ENCODE results near the gene NAA60.

Gene NAA60

DNA sequence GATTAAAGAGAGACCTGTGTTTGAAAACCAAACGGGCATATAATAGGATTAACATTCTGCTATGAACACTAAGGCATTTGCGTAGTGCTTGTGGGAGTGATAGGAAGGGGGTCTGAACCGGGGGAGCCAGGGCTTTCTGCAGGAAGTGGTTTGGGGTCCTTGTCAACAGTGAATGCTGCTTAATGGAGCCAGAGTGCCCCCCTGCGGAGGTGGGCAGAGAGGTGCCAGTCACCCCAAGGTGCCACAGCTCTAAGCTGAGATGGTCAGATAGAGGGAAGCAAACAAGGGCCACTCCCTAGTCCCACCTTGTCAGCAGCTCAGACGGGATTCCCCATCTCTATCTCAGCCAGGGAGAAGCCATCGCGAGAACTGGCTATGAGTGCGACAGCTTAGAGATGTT lies 17.7 kb downstream of the NAA60 start:
- TF ChIP-seq EP300 (IDR thresholded peaks at IDR 0.05; ENCODE audit: borderline replicate concordance), result no peak
- TF ChIP-seq, protein P1, sequence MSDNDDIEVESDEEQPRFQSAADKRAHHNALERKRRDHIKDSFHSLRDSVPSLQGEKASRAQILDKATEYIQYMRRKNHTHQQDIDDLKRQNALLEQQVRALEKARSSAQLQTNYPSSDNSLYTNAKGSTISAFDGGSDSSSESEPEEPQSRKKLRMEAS (IDR thresholded peaks at IDR 0.05), result no peak

DNA sequence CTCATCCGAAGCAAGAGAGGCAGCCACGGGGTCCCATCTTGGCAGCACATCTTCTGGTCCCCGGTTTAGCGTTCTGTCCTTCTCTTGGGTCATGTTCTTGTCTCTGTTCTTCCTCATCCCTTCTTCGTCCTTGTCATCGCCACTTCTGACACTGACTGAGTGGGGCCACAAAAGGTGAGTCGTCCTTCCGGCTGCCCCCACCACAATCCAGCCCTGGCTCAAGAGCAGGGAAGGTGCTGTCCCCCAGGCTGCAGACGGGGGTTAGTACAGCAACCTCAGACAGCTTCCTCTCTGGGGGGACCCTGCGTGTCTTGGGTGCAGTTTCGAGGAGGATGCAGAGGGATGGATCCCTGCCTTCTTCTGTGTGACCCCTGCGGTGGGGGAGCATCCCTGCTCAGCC lies 21.8 kb downstream of the NAA60 start:
- TF ChIP-seq YY1 (IDR thresholded peaks at IDR 0.05; ENCODE audit: low read depth), result no peak
- TF ChIP-seq ZBTB7A (IDR thresholded peaks at IDR 0.05; ENCODE audit: low read depth), result no peak

DNA sequence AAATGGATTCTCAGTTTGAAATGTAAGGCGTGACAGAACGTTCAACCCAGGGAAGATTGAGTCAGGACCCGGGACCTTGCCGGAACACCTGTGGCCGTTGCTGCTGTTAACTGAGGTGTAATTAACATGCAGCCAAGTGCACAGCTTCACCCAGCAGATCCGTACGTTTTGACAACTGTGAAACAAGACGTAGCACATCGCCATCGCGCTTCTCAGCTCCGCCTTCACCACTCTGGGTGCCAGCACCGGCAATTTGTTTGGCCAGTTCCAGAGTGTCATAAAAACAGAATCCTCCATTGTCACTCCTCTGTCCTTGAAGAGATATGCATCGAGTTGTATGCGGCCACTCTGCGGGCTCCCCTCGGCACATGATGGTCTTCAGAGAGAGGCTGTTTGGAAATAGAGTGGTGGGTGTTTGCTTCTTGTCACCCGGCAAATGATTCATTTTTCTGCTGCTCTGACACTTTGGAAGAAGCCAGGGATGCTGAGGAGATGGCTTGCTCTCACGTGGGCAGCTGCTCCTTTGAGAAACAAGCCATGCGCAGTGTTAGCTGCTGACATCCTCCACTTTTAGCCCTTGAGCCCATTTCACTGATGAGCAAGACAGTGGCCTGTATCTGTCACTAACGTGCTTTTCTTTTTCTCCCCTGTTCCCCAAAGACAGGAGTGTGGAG lies 22.6 kb downstream of the NAA60 start:
- TF ChIP-seq TCF12 (IDR thresholded peaks at IDR 0.05; ENCODE audit: low read depth), result no peak
- no peak for TF ChIP-seq CEBPB (IDR thresholded peaks at IDR 0.05)
- TF ChIP-seq TAF1 (IDR thresholded peaks at IDR 0.05; ENCODE audit: low read depth), result no peak
- no peak for TF ChIP-seq EGR1 (IDR thresholded peaks at IDR 0.05)
- no peak for TF ChIP-seq NFIC (IDR thresholded peaks at IDR 0.05)
- TF ChIP-seq, protein P2, sequence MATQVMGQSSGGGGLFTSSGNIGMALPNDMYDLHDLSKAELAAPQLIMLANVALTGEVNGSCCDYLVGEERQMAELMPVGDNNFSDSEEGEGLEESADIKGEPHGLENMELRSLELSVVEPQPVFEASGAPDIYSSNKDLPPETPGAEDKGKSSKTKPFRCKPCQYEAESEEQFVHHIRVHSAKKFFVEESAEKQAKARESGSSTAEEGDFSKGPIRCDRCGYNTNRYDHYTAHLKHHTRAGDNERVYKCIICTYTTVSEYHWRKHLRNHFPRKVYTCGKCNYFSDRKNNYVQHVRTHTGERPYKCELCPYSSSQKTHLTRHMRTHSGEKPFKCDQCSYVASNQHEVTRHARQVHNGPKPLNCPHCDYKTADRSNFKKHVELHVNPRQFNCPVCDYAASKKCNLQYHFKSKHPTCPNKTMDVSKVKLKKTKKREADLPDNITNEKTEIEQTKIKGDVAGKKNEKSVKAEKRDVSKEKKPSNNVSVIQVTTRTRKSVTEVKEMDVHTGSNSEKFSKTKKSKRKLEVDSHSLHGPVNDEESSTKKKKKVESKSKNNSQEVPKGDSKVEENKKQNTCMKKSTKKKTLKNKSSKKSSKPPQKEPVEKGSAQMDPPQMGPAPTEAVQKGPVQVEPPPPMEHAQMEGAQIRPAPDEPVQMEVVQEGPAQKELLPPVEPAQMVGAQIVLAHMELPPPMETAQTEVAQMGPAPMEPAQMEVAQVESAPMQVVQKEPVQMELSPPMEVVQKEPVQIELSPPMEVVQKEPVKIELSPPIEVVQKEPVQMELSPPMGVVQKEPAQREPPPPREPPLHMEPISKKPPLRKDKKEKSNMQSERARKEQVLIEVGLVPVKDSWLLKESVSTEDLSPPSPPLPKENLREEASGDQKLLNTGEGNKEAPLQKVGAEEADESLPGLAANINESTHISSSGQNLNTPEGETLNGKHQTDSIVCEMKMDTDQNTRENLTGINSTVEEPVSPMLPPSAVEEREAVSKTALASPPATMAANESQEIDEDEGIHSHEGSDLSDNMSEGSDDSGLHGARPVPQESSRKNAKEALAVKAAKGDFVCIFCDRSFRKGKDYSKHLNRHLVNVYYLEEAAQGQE (IDR thresholded peaks at IDR 0.05; ENCODE audit: low read depth), result no peak
- TF ChIP-seq, protein P1 (IDR thresholded peaks at IDR 0.05), result no peak
- TF ChIP-seq RAD21 (IDR thresholded peaks at IDR 0.05; ENCODE audit: low read depth), result no peak
- TF ChIP-seq FOXM1 (IDR thresholded peaks at IDR 0.05; ENCODE audit: borderline replicate concordance, low read depth), result no peak
- TF ChIP-seq, protein P3, sequence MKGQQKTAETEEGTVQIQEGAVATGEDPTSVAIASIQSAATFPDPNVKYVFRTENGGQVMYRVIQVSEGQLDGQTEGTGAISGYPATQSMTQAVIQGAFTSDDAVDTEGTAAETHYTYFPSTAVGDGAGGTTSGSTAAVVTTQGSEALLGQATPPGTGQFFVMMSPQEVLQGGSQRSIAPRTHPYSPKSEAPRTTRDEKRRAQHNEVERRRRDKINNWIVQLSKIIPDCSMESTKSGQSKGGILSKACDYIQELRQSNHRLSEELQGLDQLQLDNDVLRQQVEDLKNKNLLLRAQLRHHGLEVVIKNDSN (IDR thresholded peaks at IDR 0.05), result no peak
- no peak for TF ChIP-seq YY1 (IDR thresholded peaks at IDR 0.05; ENCODE audit: low read depth)

DNA sequence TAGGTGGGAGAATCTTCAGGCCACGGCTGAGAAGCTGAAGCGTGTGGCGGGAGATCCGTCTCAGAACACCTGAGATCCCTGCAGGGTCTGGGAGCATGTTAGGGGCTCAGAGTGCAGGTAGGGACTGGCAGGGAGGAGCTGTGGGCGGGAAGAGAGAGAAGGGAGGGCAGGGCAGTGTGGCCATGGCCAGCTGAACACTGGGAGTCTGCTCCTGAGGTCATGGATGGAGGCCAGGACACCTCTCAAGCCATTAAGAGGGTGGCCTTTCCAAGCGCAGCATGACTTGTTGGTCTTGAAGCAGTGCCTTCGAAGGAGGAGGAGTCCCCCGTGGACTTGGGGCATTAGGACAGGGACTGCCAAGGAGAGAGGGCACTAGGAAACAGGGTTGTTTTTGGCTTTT lies 23.7 kb downstream of the NAA60 start:
- TF ChIP-seq, protein P3 (IDR thresholded peaks at IDR 0.05), result no peak

DNA sequence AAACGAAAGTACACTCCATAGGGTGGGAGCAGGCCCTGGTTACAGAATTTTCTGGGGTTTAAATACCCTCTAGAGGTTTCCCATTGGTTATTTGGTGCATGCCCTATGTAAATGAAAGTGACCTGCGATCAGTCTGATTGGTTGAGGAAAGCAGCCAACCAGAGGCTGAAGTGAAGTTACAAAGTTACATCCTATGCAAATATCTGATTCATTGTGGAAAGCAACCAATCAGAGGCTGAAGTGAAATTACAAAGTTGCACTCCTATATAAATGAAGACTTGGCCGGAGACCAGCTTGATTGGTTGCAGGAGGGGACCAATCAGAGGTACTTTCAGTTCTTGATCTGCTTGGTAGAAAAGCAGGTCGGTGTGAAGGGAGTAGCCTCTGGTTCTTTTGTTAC lies 24.4 kb downstream of the NAA60 start:
- TF ChIP-seq YY1 (IDR thresholded peaks at IDR 0.05; ENCODE audit: low read depth) (no peak), EP300 (IDR thresholded peaks at IDR 0.05; ENCODE audit: borderline replicate concordance) (no peak), CREB1 (IDR thresholded peaks at IDR 0.05; ENCODE audit: low read depth) (no peak), CEBPB (IDR thresholded peaks at IDR 0.05) (no peak), RAD21 (IDR thresholded peaks at IDR 0.05; ENCODE audit: low read depth) (no peak), TEAD4 (IDR thresholded peaks at IDR 0.05) (no peak), TAF1 (IDR thresholded peaks at IDR 0.05; ENCODE audit: low read depth) (no peak), EGR1 (IDR thresholded peaks at IDR 0.05) (no peak), TCF12 (IDR thresholded peaks at IDR 0.05; ENCODE audit: low read depth) (no peak), NFIC (IDR thresholded peaks at IDR 0.05) (no peak), ZBTB7A (IDR thresholded peaks at IDR 0.05; ENCODE audit: low read depth) (no peak), FOXM1 (IDR thresholded peaks at IDR 0.05; ENCODE audit: borderline replicate concordance, low read depth) (no peak)
- TF ChIP-seq, protein P3 (IDR thresholded peaks at IDR 0.05), result no peak
- TF ChIP-seq, protein P1 (IDR thresholded peaks at IDR 0.05), result no peak
- TF ChIP-seq, protein P2 (IDR thresholded peaks at IDR 0.05; ENCODE audit: low read depth), result no peak

DNA sequence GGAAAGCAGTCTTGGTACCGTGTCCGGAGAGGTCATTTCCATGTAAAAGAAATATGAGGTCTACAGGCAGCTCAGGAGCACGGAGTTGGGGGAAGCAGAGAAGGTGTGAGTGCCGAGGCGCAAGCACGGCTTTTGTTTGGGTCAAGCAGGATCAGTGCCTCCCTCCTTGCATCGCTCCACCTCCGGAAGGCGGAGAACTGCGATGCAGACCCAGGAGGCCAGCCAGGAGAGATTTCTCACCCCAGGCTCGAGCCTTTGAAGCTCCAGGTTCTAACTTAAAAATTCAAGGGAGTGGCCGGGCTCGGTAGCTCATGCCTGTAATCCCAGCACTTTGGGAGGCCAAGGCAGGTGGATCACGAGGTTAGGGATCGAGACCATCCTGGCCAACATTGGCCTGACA lies 25.0 kb downstream of the NAA60 start:
- TF ChIP-seq, protein P3 (IDR thresholded peaks at IDR 0.05), result no peak
- no peak for TF ChIP-seq CREB1 (IDR thresholded peaks at IDR 0.05; ENCODE audit: low read depth)
- no peak for TF ChIP-seq FOXM1 (IDR thresholded peaks at IDR 0.05; ENCODE audit: borderline replicate concordance, low read depth)
- TF ChIP-seq, protein P2 (IDR thresholded peaks at IDR 0.05; ENCODE audit: low read depth), result no peak
- no peak for TF ChIP-seq NFIC (IDR thresholded peaks at IDR 0.05)
- TF ChIP-seq TCF12 (IDR thresholded peaks at IDR 0.05; ENCODE audit: low read depth), result no peak
- TF ChIP-seq EP300 (IDR thresholded peaks at IDR 0.05; ENCODE audit: borderline replicate concordance), result no peak
